Measurements from ENCODE around the gene PTPRM. TPM values are rescaled to one million over a fixed set of nuclear protein-coding genes. Genes with fewer than 3 reads are reported as not detected.

Gene PTPRM
- total RNA-seq, 1 experiment from 2014 or later: 11.1 TPM

DNA sequence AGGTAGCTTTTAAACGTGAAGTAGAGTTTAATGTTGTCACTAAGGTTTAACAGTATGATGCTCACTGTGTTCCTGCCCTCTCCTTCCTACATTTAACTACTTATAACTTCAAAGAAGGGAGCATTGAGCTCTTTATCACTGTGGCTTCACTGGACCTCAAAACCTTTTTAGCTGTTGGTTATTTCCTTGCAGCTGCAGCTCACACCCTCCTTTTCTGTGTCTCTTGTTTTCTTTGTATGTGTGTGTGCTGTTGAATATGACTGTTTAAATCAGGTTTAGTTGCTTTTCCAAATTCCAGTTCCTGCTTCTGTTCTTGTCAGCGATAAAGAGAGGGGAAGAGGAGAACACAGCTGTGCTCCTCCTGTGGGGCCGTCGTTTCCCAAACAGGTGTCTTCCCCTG, 208.0 kb downstream of the PTPRM start:
- Mint-ChIP-seq H3K36me3 (no peaks in the 10 kb centered on the region), H3K4me1 (peaks cover 3% of the 10 kb centered on the region; the same call in 1 of the 2 replicates), H3K4me3 (no peak overlapping the region), H3K27me3 (ENCODE audit: low read depth) (no peaks in the 10 kb centered on the region), H3K9me3 (no peaks in the 10 kb centered on the region), H3K27ac (no peak overlapping the region)
- CTCF ChIA-PET: interaction anchor here (1.5 to 1.9 kb wide), 2 partner anchors 9 to 15 kb away, joined by 5 to 6 read pairs; no protein-coding TSS in a partner anchor
- ATAC-seq: no peak
- DNase-seq (ENCODE audit: low spot score): no peak
- TF ChIP-seq, protein P1, sequence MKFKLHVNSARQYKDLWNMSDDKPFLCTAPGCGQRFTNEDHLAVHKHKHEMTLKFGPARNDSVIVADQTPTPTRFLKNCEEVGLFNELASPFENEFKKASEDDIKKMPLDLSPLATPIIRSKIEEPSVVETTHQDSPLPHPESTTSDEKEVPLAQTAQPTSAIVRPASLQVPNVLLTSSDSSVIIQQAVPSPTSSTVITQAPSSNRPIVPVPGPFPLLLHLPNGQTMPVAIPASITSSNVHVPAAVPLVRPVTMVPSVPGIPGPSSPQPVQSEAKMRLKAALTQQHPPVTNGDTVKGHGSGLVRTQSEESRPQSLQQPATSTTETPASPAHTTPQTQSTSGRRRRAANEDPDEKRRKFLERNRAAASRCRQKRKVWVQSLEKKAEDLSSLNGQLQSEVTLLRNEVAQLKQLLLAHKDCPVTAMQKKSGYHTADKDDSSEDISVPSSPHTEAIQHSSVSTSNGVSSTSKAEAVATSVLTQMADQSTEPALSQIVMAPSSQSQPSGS (CRISPR knock-in tag; IDR thresholded peaks at IDR 0.05; ENCODE audit: borderline replicate concordance, low read depth): no peak
- POLR2A ChIA-PET: no interaction called here

DNA sequence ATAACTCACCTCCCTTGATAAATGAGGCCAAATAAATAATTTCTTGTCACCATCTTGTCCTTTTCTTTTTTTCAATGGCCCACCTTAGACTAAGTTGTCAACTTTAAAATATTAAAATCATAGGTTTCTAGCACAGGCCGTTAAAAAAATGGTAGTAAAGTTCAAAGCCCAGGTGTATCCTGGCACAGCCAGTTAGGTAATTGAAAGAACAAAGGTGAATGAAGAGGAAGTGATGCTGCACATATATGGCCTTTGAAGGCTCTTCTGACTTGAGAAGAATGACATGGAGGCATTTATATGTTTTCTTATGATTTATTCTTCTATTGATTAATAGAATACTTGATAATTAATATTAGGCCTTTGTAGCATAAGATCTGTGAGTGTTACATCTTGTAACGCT, 208.7 kb downstream of the PTPRM start:
- TF ChIP-seq, protein P2, sequence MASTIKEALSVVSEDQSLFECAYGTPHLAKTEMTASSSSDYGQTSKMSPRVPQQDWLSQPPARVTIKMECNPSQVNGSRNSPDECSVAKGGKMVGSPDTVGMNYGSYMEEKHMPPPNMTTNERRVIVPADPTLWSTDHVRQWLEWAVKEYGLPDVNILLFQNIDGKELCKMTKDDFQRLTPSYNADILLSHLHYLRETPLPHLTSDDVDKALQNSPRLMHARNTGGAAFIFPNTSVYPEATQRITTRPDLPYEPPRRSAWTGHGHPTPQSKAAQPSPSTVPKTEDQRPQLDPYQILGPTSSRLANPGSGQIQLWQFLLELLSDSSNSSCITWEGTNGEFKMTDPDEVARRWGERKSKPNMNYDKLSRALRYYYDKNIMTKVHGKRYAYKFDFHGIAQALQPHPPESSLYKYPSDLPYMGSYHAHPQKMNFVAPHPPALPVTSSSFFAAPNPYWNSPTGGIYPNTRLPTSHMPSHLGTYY (CRISPR knock-in tag; IDR thresholded peaks at IDR 0.05): no peak
- TF ChIP-seq MYBL2 (CRISPR knock-in tag; IDR thresholded peaks at IDR 0.05) (no peak), CTCF (IDR thresholded peaks at IDR 0.05) (no peak), ZNF532 (CRISPR knock-in tag; IDR thresholded peaks at IDR 0.05; ENCODE audit: borderline replicate concordance) (no peak), PREB (CRISPR knock-in tag; IDR thresholded peaks at IDR 0.05; ENCODE audit: borderline replicate concordance) (no peak), GABPB1 (CRISPR knock-in tag; IDR thresholded peaks at IDR 0.05) (no peak), ZNF317 (CRISPR knock-in tag; IDR thresholded peaks at IDR 0.05; ENCODE audit: borderline replicate concordance, low read depth) (no peak), RORB (CRISPR knock-in tag; IDR thresholded peaks at IDR 0.05) (no peak), ZNF423 (CRISPR knock-in tag; IDR thresholded peaks at IDR 0.05) (no peak), ZNF138 (CRISPR knock-in tag; conservative IDR thresholded peaks at IDR 0.05) (no peak), SP1 (CRISPR knock-in tag; conservative IDR thresholded peaks at IDR 0.05) (no peak), ZNF219 (CRISPR knock-in tag; IDR thresholded peaks at IDR 0.05; ENCODE audit: borderline replicate concordance) (no peak)
- TF ChIP-seq, protein P3, sequence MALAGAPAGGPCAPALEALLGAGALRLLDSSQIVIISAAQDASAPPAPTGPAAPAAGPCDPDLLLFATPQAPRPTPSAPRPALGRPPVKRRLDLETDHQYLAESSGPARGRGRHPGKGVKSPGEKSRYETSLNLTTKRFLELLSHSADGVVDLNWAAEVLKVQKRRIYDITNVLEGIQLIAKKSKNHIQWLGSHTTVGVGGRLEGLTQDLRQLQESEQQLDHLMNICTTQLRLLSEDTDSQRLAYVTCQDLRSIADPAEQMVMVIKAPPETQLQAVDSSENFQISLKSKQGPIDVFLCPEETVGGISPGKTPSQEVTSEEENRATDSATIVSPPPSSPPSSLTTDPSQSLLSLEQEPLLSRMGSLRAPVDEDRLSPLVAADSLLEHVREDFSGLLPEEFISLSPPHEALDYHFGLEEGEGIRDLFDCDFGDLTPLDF (CRISPR knock-in tag; IDR thresholded peaks at IDR 0.05): no peak
- TF ChIP-seq, protein P4, sequence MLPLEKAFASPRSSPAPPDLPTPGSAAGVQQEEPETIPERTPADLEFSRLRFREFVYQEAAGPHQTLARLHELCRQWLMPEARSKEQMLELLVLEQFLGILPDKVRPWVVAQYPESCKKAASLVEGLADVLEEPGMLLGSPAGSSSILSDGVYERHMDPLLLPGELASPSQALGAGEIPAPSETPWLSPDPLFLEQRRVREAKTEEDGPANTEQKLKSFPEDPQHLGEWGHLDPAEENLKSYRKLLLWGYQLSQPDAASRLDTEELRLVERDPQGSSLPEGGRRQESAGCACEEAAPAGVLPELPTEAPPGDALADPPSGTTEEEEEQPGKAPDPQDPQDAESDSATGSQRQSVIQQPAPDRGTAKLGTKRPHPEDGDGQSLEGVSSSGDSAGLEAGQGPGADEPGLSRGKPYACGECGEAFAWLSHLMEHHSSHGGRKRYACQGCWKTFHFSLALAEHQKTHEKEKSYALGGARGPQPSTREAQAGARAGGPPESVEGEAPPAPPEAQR (CRISPR knock-in tag; IDR thresholded peaks at IDR 0.05): no peak
- TF ChIP-seq, protein P5, sequence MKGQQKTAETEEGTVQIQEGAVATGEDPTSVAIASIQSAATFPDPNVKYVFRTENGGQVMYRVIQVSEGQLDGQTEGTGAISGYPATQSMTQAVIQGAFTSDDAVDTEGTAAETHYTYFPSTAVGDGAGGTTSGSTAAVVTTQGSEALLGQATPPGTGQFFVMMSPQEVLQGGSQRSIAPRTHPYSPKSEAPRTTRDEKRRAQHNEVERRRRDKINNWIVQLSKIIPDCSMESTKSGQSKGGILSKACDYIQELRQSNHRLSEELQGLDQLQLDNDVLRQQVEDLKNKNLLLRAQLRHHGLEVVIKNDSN (CRISPR knock-in tag; IDR thresholded peaks at IDR 0.05): no peak
- TF ChIP-seq, protein P6, sequence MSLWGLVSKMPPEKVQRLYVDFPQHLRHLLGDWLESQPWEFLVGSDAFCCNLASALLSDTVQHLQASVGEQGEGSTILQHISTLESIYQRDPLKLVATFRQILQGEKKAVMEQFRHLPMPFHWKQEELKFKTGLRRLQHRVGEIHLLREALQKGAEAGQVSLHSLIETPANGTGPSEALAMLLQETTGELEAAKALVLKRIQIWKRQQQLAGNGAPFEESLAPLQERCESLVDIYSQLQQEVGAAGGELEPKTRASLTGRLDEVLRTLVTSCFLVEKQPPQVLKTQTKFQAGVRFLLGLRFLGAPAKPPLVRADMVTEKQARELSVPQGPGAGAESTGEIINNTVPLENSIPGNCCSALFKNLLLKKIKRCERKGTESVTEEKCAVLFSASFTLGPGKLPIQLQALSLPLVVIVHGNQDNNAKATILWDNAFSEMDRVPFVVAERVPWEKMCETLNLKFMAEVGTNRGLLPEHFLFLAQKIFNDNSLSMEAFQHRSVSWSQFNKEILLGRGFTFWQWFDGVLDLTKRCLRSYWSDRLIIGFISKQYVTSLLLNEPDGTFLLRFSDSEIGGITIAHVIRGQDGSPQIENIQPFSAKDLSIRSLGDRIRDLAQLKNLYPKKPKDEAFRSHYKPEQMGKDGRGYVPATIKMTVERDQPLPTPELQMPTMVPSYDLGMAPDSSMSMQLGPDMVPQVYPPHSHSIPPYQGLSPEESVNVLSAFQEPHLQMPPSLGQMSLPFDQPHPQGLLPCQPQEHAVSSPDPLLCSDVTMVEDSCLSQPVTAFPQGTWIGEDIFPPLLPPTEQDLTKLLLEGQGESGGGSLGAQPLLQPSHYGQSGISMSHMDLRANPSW (CRISPR knock-in tag; conservative IDR thresholded peaks at IDR 0.05; ENCODE audit: low read depth): no peak
- ATAC-seq (no peak), DNase-seq (ENCODE audit: low spot score) (no peak)
- ChIA-PET CTCF (interaction anchor here (1.5 kb wide), 1 partner anchor 9 kb away, joined by 6 read pairs; no protein-coding TSS in a partner anchor), POLR2A (no interaction called here)
- no peak overlapping the region for H3K27ac Mint-ChIP-seq
- H3K36me3 Mint-ChIP-seq: no peaks in the 10 kb centered on the region
- H3K9me3 Mint-ChIP-seq: no peaks in the 10 kb centered on the region
- H3K27me3 Mint-ChIP-seq (ENCODE audit: low read depth): no peaks in the 10 kb centered on the region
- H3K4me1 Mint-ChIP-seq: peaks cover 3% of the 10 kb centered on the region; the same call in 1 of the 2 replicates
- no peak overlapping the region for H3K4me3 Mint-ChIP-seq
